Measurements from ENCODE around the gene PXK. TPM values are rescaled to one million over a fixed set of nuclear protein-coding genes. Genes with fewer than 3 reads are reported as not detected.

The PXK gene
- total RNA-seq, 3 donors from 2014 or later (not counting 1 experiment from before 2014, with no cell fraction given) = 42.1 to 53.8 (median 48.9) TPM

- Histone ChIP-seq H3K27ac (ENCODE audit: low read length) (no peak overlapping the region), H3K4me1 (ENCODE audit: control insufficient read depth, insufficient read depth, low read length) (no peaks in the 10 kb centered on the region), H3K36me3 (ENCODE audit: control insufficient read depth, insufficient read depth, low read length) (no peaks in the 10 kb centered on the region), H3K27me3 (ENCODE audit: control insufficient read depth, insufficient read depth, low read length) (no peaks in the 10 kb centered on the region), H3K9me3 (ENCODE audit: control insufficient read depth, insufficient read depth, low read length) (peaks cover 10% of the 10 kb centered on the region), H3K4me3 (ENCODE audit: low read length) (no peak overlapping the region)
- no peak overlapping the region for H3K27ac Mint-ChIP-seq
- ATAC-seq = no peak
- peaks cover 18 to 19% of the 10 kb centered on the region in 2 donors for H3K27me3 Mint-ChIP-seq (ENCODE audit: low read depth in 2 of 2)
- no peaks in the 10 kb centered on the region for H3K36me3 Mint-ChIP-seq
- TF ChIP-seq CTCF (IDR thresholded peaks at IDR 0.05) = no peak
- intact Hi-C loops (cut with micrococcal nuclease) = loop anchor here (2.0 kb wide), 1 partner anchor 111 kb away; no protein-coding TSS in a partner anchor
- H3K4me1 Mint-ChIP-seq = no peaks in the 10 kb centered on the region
- DNase-seq = no peak
- peaks cover 2 to 7% of the 10 kb centered on the region in 2 donors for H3K9me3 Mint-ChIP-seq
- no peak overlapping the region for H3K4me3 Mint-ChIP-seq
- 88% methylated on average over 3 of the region's 3 CpGs for WGBS (ENCODE audit: insufficient coverage)
Measured at GRCh38 chr3:58298190-58298589, 34.5 kb upstream of the PXK start.

GRCh38 chr3:58299075-58299474, 33.6 kb upstream of the PXK start:
- Mint-ChIP-seq H3K36me3 (no peaks in the 10 kb centered on the region), H3K4me1 (no peaks in the 10 kb centered on the region), H3K27me3 (ENCODE audit: low read depth in 2 of 2) (peaks cover 18 to 19% of the 10 kb centered on the region in 2 donors), H3K9me3 (peaks cover 2 to 7% of the 10 kb centered on the region in 2 donors), H3K27ac (no peak overlapping the region), H3K4me3 (no peak overlapping the region)
- intact Hi-C loops (cut with micrococcal nuclease) = loop anchor here (2.0 kb wide), 1 partner anchor 112 kb away; no protein-coding TSS in a partner anchor
- H3K27ac ChIP-seq (ENCODE audit: low read length) = no peak overlapping the region
- H3K4me1 ChIP-seq (ENCODE audit: control insufficient read depth, insufficient read depth, low read length) = no peaks in the 10 kb centered on the region
- H3K9me3 ChIP-seq (ENCODE audit: control insufficient read depth, insufficient read depth, low read length) = peaks cover 10% of the 10 kb centered on the region
- WGBS (ENCODE audit: insufficient coverage) = no CpG with 5 or more reads among the region's 2 CpGs
- ATAC-seq (no peak), DNase-seq (no peak)
- H3K36me3 ChIP-seq (ENCODE audit: control insufficient read depth, insufficient read depth, low read length) = no peaks in the 10 kb centered on the region
- TF ChIP-seq CTCF (IDR thresholded peaks at IDR 0.05) = no peak
- no peaks in the 10 kb centered on the region for H3K27me3 ChIP-seq (ENCODE audit: control insufficient read depth, insufficient read depth, low read length)
- no peak overlapping the region for H3K4me3 ChIP-seq (ENCODE audit: low read length)

GRCh38 chr3:58299839-58300516, 32.7 kb upstream of the PXK start:
- no peak overlapping the region for H3K27ac ChIP-seq (ENCODE audit: low read length)
- H3K36me3 Mint-ChIP-seq = no peaks in the 10 kb centered on the region

More at GRCh38 chr3:58299839-58300516, 32.7 kb upstream of the PXK start:
- no peak overlapping the region for H3K4me3 ChIP-seq (ENCODE audit: low read length)
- Mint-ChIP-seq H3K9me3 (peaks cover 2 to 7% of the 10 kb centered on the region in 2 donors), H3K27me3 (ENCODE audit: low read depth in 2 of 2) (peaks cover 18 to 19% of the 10 kb centered on the region in 2 donors), H3K27ac (no peak overlapping the region), H3K4me3 (no peak overlapping the region), H3K4me1 (no peaks in the 10 kb centered on the region)
- peaks cover 10% of the 10 kb centered on the region for H3K9me3 ChIP-seq (ENCODE audit: control insufficient read depth, insufficient read depth, low read length)
- ATAC-seq (peak in 1 of 3 donors; percentile 18), DNase-seq (peak in 1 of 2 donors; percentile 36)
- TF ChIP-seq CTCF (IDR thresholded peaks at IDR 0.05) = peak; percentile 29
- intact Hi-C loops (cut with micrococcal nuclease) = loop anchor here (2.0 to 5.0 kb wide), 2 partner anchors 113 to 332 kb away; no protein-coding TSS in a partner anchor
- no peaks in the 10 kb centered on the region for H3K36me3 ChIP-seq (ENCODE audit: control insufficient read depth, insufficient read depth, low read length)
- 22% methylated on average over 7 of the region's 8 CpGs for WGBS (ENCODE audit: insufficient coverage)
- no peaks in the 10 kb centered on the region for H3K27me3 ChIP-seq (ENCODE audit: control insufficient read depth, insufficient read depth, low read length)
- no peaks in the 10 kb centered on the region for H3K4me1 ChIP-seq (ENCODE audit: control insufficient read depth, insufficient read depth, low read length)
